T-helper 2 cell treated with Interferon-gamma antibody and Interleukin-4, amounts not matched to agents 100 ng/mL and 5 ng/mL, for 36 hours (primary cell): ENCODE results near the gene SLC37A3. TPM values are rescaled to one million over a fixed set of nuclear protein-coding genes. Genes with fewer than 3 reads are reported as not detected.

Source experiments
- total RNA-seq: library from RNA; stranded (reverse); gene quantifications from 2 replicates; pipeline ENCODE4 v1.2.3, GENCODE V29; 2022

The SLC37A3 gene
- total RNA-seq, 1 donor from 2014 or later = 51.7 TPM

Other genes with a start within 250 kb of the SLC37A3 start
- gene KDM7A, start 221.5 kb downstream of the SLC37A3 start, total RNA-seq = 11.8 and 13.4 TPM in 2 replicates
- 9.0 and 9.5 TPM in 2 replicates for gene RAB19, start 5.5 kb upstream of the SLC37A3 start, total RNA-seq
- 67.7 and 69.1 TPM in 2 replicates for gene MKRN1, start 81.0 kb upstream of the SLC37A3 start, total RNA-seq
- not detected in 2 replicates for gene DENND2A, start 242.3 kb upstream of the SLC37A3 start, total RNA-seq